HEK293 (cell line): ENCODE results near the gene ANKRD49.

Experiments
- MYNN ChIP-seq: fragments of 450-650 bp; formaldehyde crosslinking; IDR thresholded peaks from 2 replicates; pipeline ENCODE4 v1.5.1; 2016; ENCODE audit warnings: missing biosample characterization, missing genetic modification characterization, borderline replicate concordance
- ZNF23 ChIP-seq: fragments of 450-650 bp; formaldehyde crosslinking; IDR thresholded peaks from 2 replicates; pipeline ENCODE4 v1.5.1; 2016; ENCODE audit warnings: missing biosample characterization, missing genetic modification characterization, borderline replicate concordance
- ZNF596 ChIP-seq: fragments of 450-650 bp; IDR thresholded peaks from 2 replicates; pipeline ENCODE4 v1.5.0; 2018; ENCODE audit warnings: missing biosample characterization, mild to moderate bottlenecking, missing genetic modification characterization, moderate library complexity
- ZNF707 ChIP-seq: fragments of 450-650 bp; formaldehyde crosslinking; IDR thresholded peaks from 2 replicates; pipeline ENCODE4 v1.5.1; 2016; ENCODE audit warnings: missing biosample characterization, missing genetic modification characterization
- ZNF747 ChIP-seq: fragments of 450-650 bp; formaldehyde crosslinking; IDR thresholded peaks from 2 replicates; pipeline ENCODE4 v1.5.1; 2016; ENCODE audit warnings: missing biosample characterization, missing genetic modification characterization
- ZSCAN16 ChIP-seq: fragments of 450-650 bp; formaldehyde crosslinking; IDR thresholded peaks from 2 replicates; pipeline ENCODE4 v1.5.1; 2016; ENCODE audit warnings: missing biosample characterization, missing genetic modification characterization
- TF ChIP-seq, protein P1 (sequence below): fragments of 450-650 bp; formaldehyde crosslinking; IDR thresholded peaks from 2 replicates; pipeline ENCODE4 v1.5.1; 2016; ENCODE audit warnings: missing biosample characterization, missing genetic modification characterization
- TF ChIP-seq, protein P2 (sequence below): fragments of 450-650 bp; formaldehyde crosslinking; IDR thresholded peaks from 2 replicates; pipeline ENCODE4 v1.5.1; 2016; ENCODE audit warnings: missing biosample characterization, missing genetic modification characterization
- TF ChIP-seq, protein P3 (sequence below): fragments of 450-650 bp; formaldehyde crosslinking; IDR thresholded peaks from 2 replicates; pipeline ENCODE4 v1.5.1; 2016; ENCODE audit warnings: missing biosample characterization, missing genetic modification characterization

DNA sequence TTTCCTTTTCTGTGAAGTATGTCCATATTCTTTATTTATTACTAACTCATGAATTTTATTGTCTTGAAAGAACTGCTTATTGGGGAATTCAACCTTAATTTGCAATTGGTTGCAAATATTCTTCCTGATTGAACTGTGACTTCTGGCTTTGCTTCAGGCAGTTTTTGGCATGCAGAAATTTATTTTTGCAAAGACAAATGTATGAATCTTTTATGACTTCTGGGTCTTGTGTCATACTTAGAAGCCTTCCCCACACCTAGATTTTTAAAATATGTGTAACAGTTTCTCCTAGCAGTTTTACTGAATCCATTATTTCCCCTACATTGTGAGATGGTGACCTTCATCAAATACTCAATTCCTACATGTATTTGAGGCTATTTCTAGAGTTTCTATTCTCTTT lies 12.4 kb upstream of the ANKRD49 start:
- TF ChIP-seq ZNF747 (tag by site-specific recombination): no peak
- TF ChIP-seq, protein P1, sequence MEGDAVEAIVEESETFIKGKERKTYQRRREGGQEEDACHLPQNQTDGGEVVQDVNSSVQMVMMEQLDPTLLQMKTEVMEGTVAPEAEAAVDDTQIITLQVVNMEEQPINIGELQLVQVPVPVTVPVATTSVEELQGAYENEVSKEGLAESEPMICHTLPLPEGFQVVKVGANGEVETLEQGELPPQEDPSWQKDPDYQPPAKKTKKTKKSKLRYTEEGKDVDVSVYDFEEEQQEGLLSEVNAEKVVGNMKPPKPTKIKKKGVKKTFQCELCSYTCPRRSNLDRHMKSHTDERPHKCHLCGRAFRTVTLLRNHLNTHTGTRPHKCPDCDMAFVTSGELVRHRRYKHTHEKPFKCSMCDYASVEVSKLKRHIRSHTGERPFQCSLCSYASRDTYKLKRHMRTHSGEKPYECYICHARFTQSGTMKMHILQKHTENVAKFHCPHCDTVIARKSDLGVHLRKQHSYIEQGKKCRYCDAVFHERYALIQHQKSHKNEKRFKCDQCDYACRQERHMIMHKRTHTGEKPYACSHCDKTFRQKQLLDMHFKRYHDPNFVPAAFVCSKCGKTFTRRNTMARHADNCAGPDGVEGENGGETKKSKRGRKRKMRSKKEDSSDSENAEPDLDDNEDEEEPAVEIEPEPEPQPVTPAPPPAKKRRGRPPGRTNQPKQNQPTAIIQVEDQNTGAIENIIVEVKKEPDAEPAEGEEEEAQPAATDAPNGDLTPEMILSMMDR (tag by site-specific recombination): no peak
- TF ChIP-seq ZNF596 (tag by site-specific recombination): no peak
- no peak for TF ChIP-seq ZNF707 (tag by site-specific recombination)
- no peak for TF ChIP-seq ZSCAN16
- no peak for TF ChIP-seq MYNN (tag by site-specific recombination)
- TF ChIP-seq, protein P2, sequence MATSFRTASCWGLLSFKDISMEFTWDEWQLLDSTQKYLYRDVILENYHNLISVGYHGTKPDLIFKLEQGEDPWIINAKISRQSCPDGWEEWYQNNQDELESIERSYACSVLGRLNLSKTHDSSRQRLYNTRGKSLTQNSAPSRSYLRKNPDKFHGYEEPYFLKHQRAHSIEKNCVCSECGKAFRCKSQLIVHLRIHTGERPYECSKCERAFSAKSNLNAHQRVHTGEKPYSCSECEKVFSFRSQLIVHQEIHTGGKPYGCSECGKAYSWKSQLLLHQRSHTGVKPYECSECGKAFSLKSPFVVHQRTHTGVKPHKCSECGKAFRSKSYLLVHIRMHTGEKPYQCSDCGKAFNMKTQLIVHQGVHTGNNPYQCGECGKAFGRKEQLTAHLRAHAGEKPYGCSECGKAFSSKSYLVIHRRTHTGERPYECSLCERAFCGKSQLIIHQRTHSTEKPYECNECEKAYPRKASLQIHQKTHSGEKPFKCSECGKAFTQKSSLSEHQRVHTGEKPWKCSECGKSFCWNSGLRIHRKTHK (tag by site-specific recombination): no peak
- TF ChIP-seq, protein P3, sequence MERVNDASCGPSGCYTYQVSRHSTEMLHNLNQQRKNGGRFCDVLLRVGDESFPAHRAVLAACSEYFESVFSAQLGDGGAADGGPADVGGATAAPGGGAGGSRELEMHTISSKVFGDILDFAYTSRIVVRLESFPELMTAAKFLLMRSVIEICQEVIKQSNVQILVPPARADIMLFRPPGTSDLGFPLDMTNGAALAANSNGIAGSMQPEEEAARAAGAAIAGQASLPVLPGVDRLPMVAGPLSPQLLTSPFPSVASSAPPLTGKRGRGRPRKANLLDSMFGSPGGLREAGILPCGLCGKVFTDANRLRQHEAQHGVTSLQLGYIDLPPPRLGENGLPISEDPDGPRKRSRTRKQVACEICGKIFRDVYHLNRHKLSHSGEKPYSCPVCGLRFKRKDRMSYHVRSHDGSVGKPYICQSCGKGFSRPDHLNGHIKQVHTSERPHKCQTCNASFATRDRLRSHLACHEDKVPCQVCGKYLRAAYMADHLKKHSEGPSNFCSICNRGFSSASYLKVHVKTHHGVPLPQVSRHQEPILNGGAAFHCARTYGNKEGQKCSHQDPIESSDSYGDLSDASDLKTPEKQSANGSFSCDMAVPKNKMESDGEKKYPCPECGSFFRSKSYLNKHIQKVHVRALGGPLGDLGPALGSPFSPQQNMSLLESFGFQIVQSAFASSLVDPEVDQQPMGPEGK (tag by site-specific recombination): no peak
- no peak for TF ChIP-seq ZNF23 (tag by site-specific recombination)
